ENCODE data around the gene BNC2. TPM values are rescaled to one million over a fixed set of nuclear protein-coding genes. Genes with fewer than 3 reads are reported as not detected.

BNC2 gene
- total and polyA plus RNA-seq, 2 donors = 1.8 to 3.9 TPM

GRCh38 chr9:16688814-16689213 is 181.7 kb downstream of the BNC2 start:
- Histone ChIP-seq H3K4me3 (ENCODE audit: low read length in 2 of 2) (no peak overlapping the region), H3K27ac (ENCODE audit: low read depth in 1 of 2, low read length in 1 of 2) (no peak overlapping the region), H3K27me3 (ENCODE audit: control insufficient read depth in 2 of 2, insufficient read depth in 1 of 2, low read length in 1 of 2) (no peaks in the 10 kb centered on the region), H3K4me1 (ENCODE audit: control insufficient read depth in 2 of 2, insufficient read depth in 2 of 2, low read length in 2 of 2) (no peaks in the 10 kb centered on the region), H3K36me3 (ENCODE audit: control insufficient read depth in 2 of 2, insufficient read depth in 2 of 2, low read length in 1 of 2) (no peaks in the 10 kb centered on the region), H3K9me3 (ENCODE audit: control insufficient read depth in 2 of 2, insufficient read depth in 1 of 2, low read length in 1 of 2) (no peaks in the 10 kb centered on the region)
- 73% methylated on average over 1 of the region's 1 CpG for WGBS
- no peak for DNase-seq (ENCODE audit: low read depth in 6 of 9, low spot score in 9 of 9)

- no peak overlapping the region for H3K4me3 ChIP-seq (ENCODE audit: low read length in 2 of 2)
- 90% methylated on average over 5 of the region's 5 CpGs for WGBS
- no peaks in the 10 kb centered on the region for H3K36me3 ChIP-seq (ENCODE audit: control insufficient read depth in 2 of 2, insufficient read depth in 2 of 2, low read length in 1 of 2)
- H3K4me1 ChIP-seq (ENCODE audit: control insufficient read depth in 2 of 2, insufficient read depth in 2 of 2, low read length in 2 of 2) = no peaks in the 10 kb centered on the region
- no peak for DNase-seq (ENCODE audit: low read depth in 6 of 9, low spot score in 9 of 9)
- no peak overlapping the region for H3K27ac ChIP-seq (ENCODE audit: low read depth in 1 of 2, low read length in 1 of 2)
- no peaks in the 10 kb centered on the region for H3K27me3 ChIP-seq (ENCODE audit: control insufficient read depth in 2 of 2, insufficient read depth in 1 of 2, low read length in 1 of 2)
- H3K9me3 ChIP-seq (ENCODE audit: control insufficient read depth in 2 of 2, insufficient read depth in 1 of 2, low read length in 1 of 2) = no peaks in the 10 kb centered on the region
Measured at GRCh38 chr9:16687678-16688369, 182.6 kb downstream of the BNC2 start.

DNA sequence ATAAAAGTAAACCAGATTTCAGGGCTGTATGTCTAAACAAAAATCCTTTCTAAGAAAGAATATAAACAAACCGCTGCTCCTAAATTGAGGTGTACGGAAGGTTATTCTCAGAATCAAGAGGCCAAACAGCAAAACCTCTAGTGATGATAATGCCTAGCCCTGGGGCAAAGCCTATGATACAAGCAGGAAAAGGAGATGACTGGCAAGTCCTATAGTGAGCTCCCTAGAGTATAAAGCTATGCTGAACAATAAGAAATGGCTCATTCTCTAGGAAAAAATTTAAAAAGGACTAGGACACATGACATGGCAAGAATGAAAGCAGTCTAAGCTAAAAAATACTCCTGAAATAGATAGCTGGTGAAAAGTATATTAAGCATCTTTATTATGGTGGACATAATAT is 187.1 kb downstream of the BNC2 start:
- DNase-seq (ENCODE audit: low read depth in 6 of 9, low spot score in 9 of 9) = no peak
- Histone ChIP-seq H3K27ac (ENCODE audit: low read depth in 1 of 2, low read length in 1 of 2) (no peak overlapping the region), H3K9me3 (ENCODE audit: control insufficient read depth in 2 of 2, insufficient read depth in 1 of 2, low read length in 1 of 2) (no peaks in the 10 kb centered on the region), H3K4me3 (ENCODE audit: low read length in 2 of 2) (no peak overlapping the region), H3K27me3 (ENCODE audit: control insufficient read depth in 2 of 2, insufficient read depth in 1 of 2, low read length in 1 of 2) (no peaks in the 10 kb centered on the region), H3K4me1 (ENCODE audit: control insufficient read depth in 2 of 2, insufficient read depth in 2 of 2, low read length in 2 of 2) (peaks cover 0 to 5% of the 10 kb centered on the region in 2 donors), H3K36me3 (ENCODE audit: control insufficient read depth in 2 of 2, insufficient read depth in 2 of 2, low read length in 1 of 2) (no peaks in the 10 kb centered on the region)
- 95% methylated on average over 2 of the region's 2 CpGs for WGBS

- H3K4me3 ChIP-seq (ENCODE audit: low read length in 2 of 2) = no peak overlapping the region
Measured at GRCh38 chr9:16682273-16682672, 188.2 kb downstream of the BNC2 start.

DNA sequence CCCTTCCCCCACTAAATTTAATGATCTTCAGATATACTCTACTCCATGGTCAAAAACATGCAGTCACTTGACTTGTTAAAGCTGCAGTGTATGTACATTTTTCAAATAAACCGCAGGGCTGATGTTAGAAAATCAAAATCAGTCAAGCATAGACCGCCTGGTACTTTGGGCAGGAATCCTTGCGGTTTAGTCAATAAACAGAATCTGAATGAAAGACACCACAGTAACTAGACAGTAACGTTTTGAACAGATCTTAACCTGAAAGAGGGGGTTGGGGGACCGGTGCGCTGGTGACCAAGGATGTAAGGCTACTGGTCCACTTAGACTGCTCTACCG is 188.8 kb downstream of the BNC2 start:
- Histone ChIP-seq H3K36me3 (ENCODE audit: control insufficient read depth in 2 of 2, insufficient read depth in 2 of 2, low read length in 1 of 2) (no peaks in the 10 kb centered on the region), H3K9me3 (ENCODE audit: control insufficient read depth in 2 of 2, insufficient read depth in 1 of 2, low read length in 1 of 2) (no peaks in the 10 kb centered on the region), H3K4me1 (ENCODE audit: control insufficient read depth in 2 of 2, insufficient read depth in 2 of 2, low read length in 2 of 2) (peaks cover 0 to 5% of the 10 kb centered on the region in 2 donors), H3K4me3 (ENCODE audit: low read length in 2 of 2) (no peak overlapping the region), H3K27me3 (ENCODE audit: control insufficient read depth in 2 of 2, insufficient read depth in 1 of 2, low read length in 1 of 2) (no peaks in the 10 kb centered on the region), H3K27ac (ENCODE audit: low read depth in 1 of 2, low read length in 1 of 2) (no peak overlapping the region)
- 91% methylated on average over 7 of the region's 7 CpGs for WGBS
- no peak for DNase-seq (ENCODE audit: low read depth in 6 of 9, low spot score in 9 of 9)

More at GRCh38 chr9:16682273-16682672, 188.2 kb downstream of the BNC2 start:
- WGBS = 91% methylated on average over 7 of the region's 7 CpGs
- Histone ChIP-seq H3K27ac (ENCODE audit: low read depth in 1 of 2, low read length in 1 of 2) (no peak overlapping the region), H3K27me3 (ENCODE audit: control insufficient read depth in 2 of 2, insufficient read depth in 1 of 2, low read length in 1 of 2) (no peaks in the 10 kb centered on the region), H3K4me1 (ENCODE audit: control insufficient read depth in 2 of 2, insufficient read depth in 2 of 2, low read length in 2 of 2) (peaks cover 0 to 5% of the 10 kb centered on the region in 2 donors), H3K36me3 (ENCODE audit: control insufficient read depth in 2 of 2, insufficient read depth in 2 of 2, low read length in 1 of 2) (no peaks in the 10 kb centered on the region), H3K9me3 (ENCODE audit: control insufficient read depth in 2 of 2, insufficient read depth in 1 of 2, low read length in 1 of 2) (no peaks in the 10 kb centered on the region)
- no peak for DNase-seq (ENCODE audit: low read depth in 6 of 9, low spot score in 9 of 9)

DNA sequence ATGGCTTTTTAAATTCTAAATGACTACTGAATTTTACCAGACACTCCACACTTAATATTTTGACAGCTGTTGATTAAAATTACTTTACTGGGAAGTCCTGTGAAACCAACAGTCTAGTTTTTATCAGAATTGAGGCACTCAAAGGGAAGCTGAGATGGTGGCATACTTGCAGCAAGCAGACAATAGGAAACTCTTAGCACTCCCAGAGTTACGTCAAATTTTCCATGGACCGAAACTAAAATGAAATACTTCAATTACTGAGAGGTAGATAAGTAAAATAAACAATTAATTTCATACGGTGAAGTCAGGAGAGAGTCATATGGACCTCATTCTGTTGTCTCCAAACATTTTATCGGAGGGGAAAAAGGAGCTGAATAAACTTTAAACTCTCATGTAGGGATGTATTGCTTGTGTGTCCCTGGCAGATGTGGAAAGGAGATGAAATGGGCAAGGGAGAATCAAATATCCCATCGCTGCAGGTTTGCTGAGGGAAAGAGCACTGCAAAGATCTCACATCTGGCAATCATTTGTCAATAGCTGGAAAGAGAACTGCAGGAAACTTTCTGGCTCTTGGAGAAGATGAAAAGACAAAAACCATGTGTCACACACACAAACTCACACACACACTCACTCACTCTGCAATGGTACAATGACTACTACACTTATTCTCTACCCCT is 189.4 kb downstream of the BNC2 start:
- Histone ChIP-seq H3K36me3 (ENCODE audit: control insufficient read depth in 2 of 2, insufficient read depth in 2 of 2, low read length in 1 of 2) (no peaks in the 10 kb centered on the region), H3K4me3 (ENCODE audit: low read length in 2 of 2) (no peak overlapping the region), H3K27me3 (ENCODE audit: control insufficient read depth in 2 of 2, insufficient read depth in 1 of 2, low read length in 1 of 2) (no peaks in the 10 kb centered on the region), H3K27ac (ENCODE audit: low read depth in 1 of 2, low read length in 1 of 2) (no peak overlapping the region), H3K4me1 (ENCODE audit: control insufficient read depth in 2 of 2, insufficient read depth in 2 of 2, low read length in 2 of 2) (peaks cover 0 to 5% of the 10 kb centered on the region in 2 donors), H3K9me3 (ENCODE audit: control insufficient read depth in 2 of 2, insufficient read depth in 1 of 2, low read length in 1 of 2) (no peaks in the 10 kb centered on the region)
- DNase-seq (ENCODE audit: low read depth in 6 of 9, low spot score in 9 of 9) = no peak
- 91% methylated on average over 5 of the region's 5 CpGs for WGBS

GRCh38 chr9:16680541-16680940 is 189.9 kb downstream of the BNC2 start:
- no peak overlapping the region for H3K4me3 ChIP-seq (ENCODE audit: low read length in 2 of 2)
- no peak overlapping the region for H3K27ac ChIP-seq (ENCODE audit: low read depth in 1 of 2, low read length in 1 of 2)
- H3K27me3 ChIP-seq (ENCODE audit: control insufficient read depth in 2 of 2, insufficient read depth in 1 of 2, low read length in 1 of 2) = no peaks in the 10 kb centered on the region
- peaks cover 0 to 5% of the 10 kb centered on the region in 2 donors for H3K4me1 ChIP-seq (ENCODE audit: control insufficient read depth in 2 of 2, insufficient read depth in 2 of 2, low read length in 2 of 2)
- DNase-seq (ENCODE audit: low read depth in 6 of 9, low spot score in 9 of 9) = no peak
- WGBS = 87% methylated on average over 3 of the region's 3 CpGs
- no peaks in the 10 kb centered on the region for H3K36me3 ChIP-seq (ENCODE audit: control insufficient read depth in 2 of 2, insufficient read depth in 2 of 2, low read length in 1 of 2)
- no peaks in the 10 kb centered on the region for H3K9me3 ChIP-seq (ENCODE audit: control insufficient read depth in 2 of 2, insufficient read depth in 1 of 2, low read length in 1 of 2)

- H3K4me3 ChIP-seq (ENCODE audit: low read length in 2 of 2) = no peak overlapping the region
- H3K9me3 ChIP-seq (ENCODE audit: control insufficient read depth in 2 of 2, insufficient read depth in 1 of 2, low read length in 1 of 2) = no peaks in the 10 kb centered on the region
- peak in 4 of 9 donors; percentile 2 to 51 (median 17) for DNase-seq (ENCODE audit: low read depth in 6 of 9, low spot score in 9 of 9)
- WGBS = 61% methylated on average over 10 of the region's 10 CpGs
- H3K27ac ChIP-seq (ENCODE audit: low read depth in 1 of 2, low read length in 1 of 2) = no peak overlapping the region
- H3K27me3 ChIP-seq (ENCODE audit: control insufficient read depth in 2 of 2, insufficient read depth in 1 of 2, low read length in 1 of 2) = no peaks in the 10 kb centered on the region
- peaks cover 0 to 5% of the 10 kb centered on the region in 2 donors for H3K4me1 ChIP-seq (ENCODE audit: control insufficient read depth in 2 of 2, insufficient read depth in 2 of 2, low read length in 2 of 2)
- no peaks in the 10 kb centered on the region for H3K36me3 ChIP-seq (ENCODE audit: control insufficient read depth in 2 of 2, insufficient read depth in 2 of 2, low read length in 1 of 2)
Measured at GRCh38 chr9:16679327-16679821, 191.1 kb downstream of the BNC2 start.

GRCh38 chr9:16676519-16676918 is 194.0 kb downstream of the BNC2 start:
- H3K27ac ChIP-seq (ENCODE audit: low read depth in 1 of 2, low read length in 1 of 2) = no peak overlapping the region
- H3K4me1 ChIP-seq (ENCODE audit: control insufficient read depth in 2 of 2, insufficient read depth in 2 of 2, low read length in 2 of 2) = peaks cover 0 to 5% of the 10 kb centered on the region in 2 donors
- H3K27me3 ChIP-seq (ENCODE audit: control insufficient read depth in 2 of 2, insufficient read depth in 1 of 2, low read length in 1 of 2) = no peaks in the 10 kb centered on the region
- H3K36me3 ChIP-seq (ENCODE audit: control insufficient read depth in 2 of 2, insufficient read depth in 2 of 2, low read length in 1 of 2) = no peaks in the 10 kb centered on the region
- no peak overlapping the region for H3K4me3 ChIP-seq (ENCODE audit: low read length in 2 of 2)
- 94% methylated on average over 3 of the region's 3 CpGs for WGBS
- H3K9me3 ChIP-seq (ENCODE audit: control insufficient read depth in 2 of 2, insufficient read depth in 1 of 2, low read length in 1 of 2) = no peaks in the 10 kb centered on the region
- DNase-seq (ENCODE audit: low read depth in 6 of 9, low spot score in 9 of 9) = no peak

Measured in thymus (tissue), 11 donors.